GDM1 (cell line): ENCODE measurements around the gene PBRM1.

Experiments
- DNase-seq: peaks from one replicate; lab custom pipeline; 2025; lab: John Stamatoyannopoulos, UW

The PBRM1 gene

GRCh38 chr3:52509753-52510328 is 175.9 kb downstream of the PBRM1 start:
- no peak for DNase-seq

GRCh38 chr3:52507359-52507758 is 178.4 kb downstream of the PBRM1 start:
- DNase-seq, result no peak

GRCh38 chr3:52506266-52506966 is 179.3 kb downstream of the PBRM1 start:
- no peak for DNase-seq

GRCh38 chr3:52504977-52505376 is 180.7 kb downstream of the PBRM1 start:
- DNase-seq, result no peak

- no peak for DNase-seq
Observed at GRCh38 chr3:52503788-52504424, 181.8 kb downstream of the PBRM1 start.

GRCh38 chr3:52502808-52503350 is 182.8 kb downstream of the PBRM1 start:
- no peak for DNase-seq

- DNase-seq, result no peak
Observed at GRCh38 chr3:52502001-52502400, 183.7 kb downstream of the PBRM1 start.

- DNase-seq, result no peak
Observed at GRCh38 chr3:52501046-52501445, 184.7 kb downstream of the PBRM1 start.

- peak; percentile 92 for DNase-seq
Observed at GRCh38 chr3:52498137-52499054, 187.3 kb downstream of the PBRM1 start.

- no peak for DNase-seq
Observed at GRCh38 chr3:52495777-52496602, 189.7 kb downstream of the PBRM1 start.
